CD4-positive, alpha-beta memory T cell (primary cell): Measurements from ENCODE around the gene HEATR9. TPM values are rescaled to one million over a fixed set of nuclear protein-coding genes. Genes with fewer than 3 reads are reported as not detected.

Experiments
- CTCF ChIA-PET: fragments of 350-600 bp; sonication (Branson Sonifier 250); formaldehyde crosslinking; loops from one replicate; lab custom pipeline; 2021; ENCODE audit warnings: inconsistent platforms; ENCODE audit not compliant: partially characterized antibody; lab: Charles Lee
- POLR2A ChIA-PET: fragments of 350-600 bp; sonication (Branson Sonifier 250); formaldehyde crosslinking; loops from one replicate; lab custom pipeline; 2021; ENCODE audit not compliant: partially characterized antibody; lab: Charles Lee
- DNase-seq, 5 donors: peaks; one replicate each; pipeline versions ENCODE4 v3.0.0 to v3.0.0-alpha.2; 2020 to 2022; ENCODE audit warnings: mixed read lengths in 1 of 5
- H3K27ac ChIP-seq: one replicate; pipeline ENCODE4 v1.7.0; 2013; ENCODE audit warnings: low read depth, low read length
- H3K27me3 ChIP-seq: 2 replicates; pipeline ENCODE4 v1.7.0; 2013; ENCODE audit warnings: mild to moderate bottlenecking, low read length, moderate library complexity; ENCODE audit not compliant: insufficient read depth
- H3K36me3 ChIP-seq: 2 replicates; pipeline ENCODE4 v1.7.0; 2013; ENCODE audit warnings: mild to moderate bottlenecking, low read length, moderate library complexity; ENCODE audit not compliant: insufficient read depth
- H3K4me1 ChIP-seq: 2 replicates; pipeline ENCODE4 v1.7.0; 2013; ENCODE audit warnings: mild to moderate bottlenecking, low read length, moderate library complexity; ENCODE audit not compliant: insufficient read depth
- H3K4me3 ChIP-seq, 2 donors: one replicate each; pipeline ENCODE4 v1.7.0; 2013; ENCODE audit warnings: low read length in 2 of 2, mild to moderate bottlenecking in 1 of 2
- H3K9me3 ChIP-seq, 2 donors: one replicate each; pipeline ENCODE4 v1.7.0; 2013; ENCODE audit warnings: low read length in 2 of 2, control low read depth in 1 of 2; ENCODE audit not compliant: control insufficient read depth in 1 of 2
- H3K27ac Mint-ChIP-seq, 7 donors: one replicate each; pipeline ENCODE4 v1.8.0; 2020 to 2021; ENCODE audit warnings: mixed read lengths in 7 of 7, mild to moderate bottlenecking in 6 of 7, inconsistent platforms in 3 of 7, moderate library complexity in 3 of 7
- H3K27me3 Mint-ChIP-seq, 2 donors: one replicate each; pipeline ENCODE4 v1.8.0; 2020 to 2021; ENCODE audit warnings: mixed read lengths in 2 of 2
- H3K36me3 Mint-ChIP-seq, 2 donors: one replicate each; pipeline ENCODE4 v1.8.0; 2020 to 2021; ENCODE audit warnings: mixed read lengths in 2 of 2, inconsistent platforms in 1 of 2, mild to moderate bottlenecking in 1 of 2
- H3K4me1 Mint-ChIP-seq, 4 donors: one replicate each; pipeline ENCODE4 v1.8.0; 2020 to 2021; ENCODE audit warnings: mixed read lengths in 4 of 4, mild to moderate bottlenecking in 1 of 4
- H3K4me3 Mint-ChIP-seq, 8 donors: one replicate each; pipeline ENCODE4 v1.8.0; 2020 to 2021; ENCODE audit warnings: mixed read lengths in 8 of 8, mild to moderate bottlenecking in 7 of 8, moderate library complexity in 6 of 8, inconsistent platforms in 3 of 8
- H3K9me3 Mint-ChIP-seq, 8 donors: one replicate each; pipeline ENCODE4 v1.8.0; 2020 to 2021; ENCODE audit warnings: mixed read lengths in 8 of 8, mild to moderate bottlenecking in 5 of 8, inconsistent platforms in 3 of 8, moderate library complexity in 1 of 8
- intact Hi-C: fragments of 100-400 bp; cut with micrococcal nuclease; formaldehyde crosslinking; loops from one replicate; pipeline ENCODE4 v1.15.1; 2023
- polyA plus RNA-seq, 2 donors: library from polyadenylated mRNA; unstranded; fragments of 300-500 nt; fragmentation: Illumina TruSeq; gene quantifications; one replicate each; pipeline ENCODE4 v1.2.3, GENCODE V29; 2021
- total RNA-seq, 2 experiments: library from RNA; stranded (reverse); gene quantifications; one replicate each; pipeline ENCODE4 v1.2.3, GENCODE V29; 2021

Gene HEATR9
- total and polyA plus RNA-seq, 4 experiments from 2014 or later: 2.2 to 2.6 TPM; not detected in 2

DNA sequence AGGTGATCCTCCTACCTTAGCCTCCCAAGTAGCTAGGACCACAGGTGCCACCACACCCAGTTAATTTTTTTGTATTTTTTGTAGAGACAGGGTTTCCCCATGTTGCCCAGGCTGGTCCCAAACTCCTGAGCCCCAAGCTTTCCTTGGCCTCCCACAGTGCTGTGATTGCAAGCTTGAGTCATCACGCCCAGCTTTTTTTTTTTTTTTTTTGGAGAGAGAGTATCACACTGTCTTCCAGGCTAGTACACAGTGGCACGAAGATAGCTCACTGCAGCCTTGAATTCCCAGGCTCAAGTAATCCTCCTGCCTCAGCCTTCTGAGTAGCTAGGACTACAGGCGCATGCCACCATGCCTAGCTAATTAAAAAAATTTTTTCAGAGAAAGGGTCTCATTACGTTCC is 27.2 kb downstream of the HEATR9 start:
- Histone ChIP-seq H3K27ac (no peak overlapping the region), H3K27me3 (no peaks in the 10 kb centered on the region), H3K4me3 (no peak overlapping the region), H3K4me1 (no peaks in the 10 kb centered on the region), H3K9me3 (no peaks in the 10 kb centered on the region), H3K36me3 (peaks cover 73% of the 10 kb centered on the region)
- no peak overlapping the region for H3K27ac Mint-ChIP-seq
- peaks cover 0 to 5% (median 1%) of the 10 kb centered on the region in 4 donors for H3K4me1 Mint-ChIP-seq
- H3K4me3 Mint-ChIP-seq: no peak overlapping the region
- no peaks in the 10 kb centered on the region for H3K9me3 Mint-ChIP-seq
- intact Hi-C loops: no loop called here
- POLR2A ChIA-PET: interaction anchor here (0.6 to 1.7 kb wide), 5 partner anchors 11 to 70 kb away, joined by 3 to 6 read pairs (median 3); partner anchors contain the start of gene TAF15
- CTCF ChIA-PET: interaction anchor here (0.6 to 2.5 kb wide), 7 partner anchors 9 to 307 kb away, joined by 3 to 8 read pairs (median 4); partner anchors contain the start of gene TAF15
- DNase-seq: no peak
- H3K27me3 Mint-ChIP-seq: no peaks in the 10 kb centered on the region
- peaks cover 41 to 73% of the 10 kb centered on the region in 2 donors for H3K36me3 Mint-ChIP-seq

DNA sequence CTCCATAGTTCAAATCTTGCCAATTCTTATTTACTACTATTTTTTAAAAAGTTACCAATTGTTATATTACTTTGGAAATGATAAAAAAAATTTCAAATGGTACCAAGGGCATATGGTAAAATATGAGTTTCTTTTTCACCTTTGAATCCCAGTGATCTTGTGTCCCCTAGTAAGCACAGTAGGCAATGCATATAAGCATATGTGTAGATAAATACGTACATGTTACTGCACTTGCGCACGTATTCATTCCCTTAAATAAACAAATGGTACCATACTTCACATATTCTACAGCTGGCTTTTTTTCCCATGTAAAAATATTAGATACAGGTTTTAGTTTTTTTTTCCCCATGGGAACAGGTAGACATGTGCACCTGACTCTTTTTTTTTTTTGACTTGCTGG is 27.6 kb downstream of the HEATR9 start:
- Mint-ChIP-seq H3K27ac (peak overlapping the region in 1 of 7 donors; percentile 41), H3K27me3 (no peaks in the 10 kb centered on the region), H3K36me3 (peaks cover 45 to 73% of the 10 kb centered on the region in 2 donors), H3K4me1 (peaks cover 0 to 5% (median 1%) of the 10 kb centered on the region in 4 donors), H3K4me3 (no peak overlapping the region), H3K9me3 (no peaks in the 10 kb centered on the region)
- CTCF ChIA-PET: interaction anchor here (0.5 to 2.5 kb wide), 7 partner anchors 9 to 308 kb away, joined by 3 to 8 read pairs (median 4); partner anchors contain the start of gene TAF15
- H3K4me1 ChIP-seq: no peaks in the 10 kb centered on the region
- H3K27me3 ChIP-seq: no peaks in the 10 kb centered on the region
- no peak for DNase-seq
- H3K36me3 ChIP-seq: peaks cover 73% of the 10 kb centered on the region
- intact Hi-C loops: no loop called here
- POLR2A ChIA-PET: interaction anchor here (0.6 to 1.7 kb wide), 4 partner anchors 32 to 71 kb away, joined by 3 to 6 read pairs (median 4); partner anchors contain the start of gene TAF15
- no peak overlapping the region for H3K27ac ChIP-seq
- H3K9me3 ChIP-seq: no peaks in the 10 kb centered on the region
- no peak overlapping the region for H3K4me3 ChIP-seq

DNA sequence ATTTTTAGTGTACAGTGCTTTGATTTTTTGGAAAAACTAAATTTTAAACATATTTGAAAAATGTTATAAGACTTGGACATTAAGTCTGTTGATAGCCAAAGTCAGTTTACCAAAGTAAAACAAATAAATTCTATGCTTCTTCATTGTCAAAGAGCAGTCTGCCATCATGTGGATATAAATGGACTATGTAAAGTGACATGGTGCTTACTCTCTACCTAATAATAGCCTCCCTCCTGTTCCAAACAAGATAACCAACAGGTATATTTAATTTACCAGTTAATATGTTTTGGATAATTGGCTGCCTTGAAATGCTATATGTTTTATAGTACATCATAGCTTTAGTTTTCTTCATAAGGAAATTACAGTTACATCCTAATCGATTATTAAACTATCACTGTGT is 43.5 kb downstream of the HEATR9 start:
- H3K36me3 Mint-ChIP-seq: peaks cover 58 to 70% of the 10 kb centered on the region in 2 donors
- CTCF ChIA-PET: interaction anchor here (1.7 kb wide), 1 partner anchor 25 kb away, joined by 4 read pairs; no protein-coding TSS in a partner anchor
- H3K27ac ChIP-seq: no peak overlapping the region
- no peaks in the 10 kb centered on the region for H3K27me3 Mint-ChIP-seq
- H3K4me1 ChIP-seq: no peaks in the 10 kb centered on the region
- H3K27ac Mint-ChIP-seq: peak overlapping the region in 1 of 7 donors; percentile 85
- no peak overlapping the region for H3K4me3 Mint-ChIP-seq
- peaks cover 42% of the 10 kb centered on the region for H3K36me3 ChIP-seq
- no peaks in the 10 kb centered on the region for H3K27me3 ChIP-seq
- intact Hi-C loops: no loop called here
- peaks cover 3 to 14% (median 9%) of the 10 kb centered on the region in 4 donors for H3K4me1 Mint-ChIP-seq
- DNase-seq: no peak
- no peak overlapping the region for H3K4me3 ChIP-seq
- peaks cover 0 to 2% (median 0%) of the 10 kb centered on the region in 8 donors for H3K9me3 Mint-ChIP-seq
- H3K9me3 ChIP-seq: no peaks in the 10 kb centered on the region
- POLR2A ChIA-PET: interaction anchor here (1.9 kb wide), 1 partner anchor 17 kb away, joined by 5 read pairs; the partner anchor contains the start of gene TAF15

GRCh38 chr17:35821308-35821707 is 47.4 kb downstream of the HEATR9 start:
- Histone ChIP-seq H3K9me3 (no peaks in the 10 kb centered on the region), H3K4me1 (peaks cover 21% of the 10 kb centered on the region), H3K36me3 (peaks cover 46% of the 10 kb centered on the region), H3K27ac (no peak overlapping the region), H3K27me3 (no peaks in the 10 kb centered on the region), H3K4me3 (no peak overlapping the region)
- Mint-ChIP-seq H3K36me3 (peaks cover 59 to 73% of the 10 kb centered on the region in 2 donors), H3K27ac (peak overlapping the region in 1 of 7 donors; percentile 64), H3K4me3 (no peak overlapping the region), H3K27me3 (no peaks in the 10 kb centered on the region), H3K4me1 (peaks cover 11 to 33% (median 27%) of the 10 kb centered on the region in 4 donors), H3K9me3 (peaks cover 0 to 2% (median 0%) of the 10 kb centered on the region in 8 donors)
- CTCF ChIA-PET: interaction anchor here (1.2 to 2.8 kb wide), 2 partner anchors 12 to 57 kb away, joined by 5 to 22 read pairs; partner anchors contain the start of gene TAF15
- intact Hi-C loops: no loop called here
- POLR2A ChIA-PET: interaction anchor here (5.0 kb wide), 1 partner anchor 12 kb away, joined by 28 read pairs; the partner anchor contains the start of gene TAF15
- no peak for DNase-seq

- Mint-ChIP-seq H3K27ac (peak overlapping the region in 1 of 7 donors; percentile 61), H3K4me3 (no peak overlapping the region), H3K4me1 (peaks cover 24 to 50% (median 41%) of the 10 kb centered on the region in 4 donors), H3K9me3 (peaks cover 0 to 2% (median 0%) of the 10 kb centered on the region in 8 donors), H3K36me3 (peaks cover 45 to 66% of the 10 kb centered on the region in 2 donors), H3K27me3 (no peaks in the 10 kb centered on the region)
- intact Hi-C loops: no loop called here
- ChIA-PET CTCF (interaction anchor here (0.9 to 5.7 kb wide), 4 partner anchors 10 to 56 kb away, joined by 3 to 46 read pairs (median 21); partner anchors contain the start of gene TAF15), POLR2A (interaction anchor here (1.2 to 5.0 kb wide), 2 partner anchors 10 to 55 kb away, joined by 6 to 28 read pairs; partner anchors contain the start of gene TAF15)
- H3K9me3 ChIP-seq: no peaks in the 10 kb centered on the region
- no peak overlapping the region for H3K27ac ChIP-seq
- H3K4me1 ChIP-seq: peaks cover 37% of the 10 kb centered on the region
- peaks cover 40% of the 10 kb centered on the region for H3K36me3 ChIP-seq
- DNase-seq: no peak
- H3K27me3 ChIP-seq: no peaks in the 10 kb centered on the region
- no peak overlapping the region for H3K4me3 ChIP-seq
Observed at GRCh38 chr17:35819455-35819854, 49.2 kb downstream of the HEATR9 start.

- peaks cover 29 to 54% of the 10 kb centered on the region in 2 donors for H3K36me3 Mint-ChIP-seq
- intact Hi-C loops: no loop called here
- ChIA-PET CTCF (interaction anchor here (1.0 to 5.7 kb wide), 6 partner anchors 8 to 203 kb away, joined by 3 to 46 read pairs (median 6); partner anchors contain the start of gene TAF15), POLR2A (interaction anchor here (0.6 to 5.0 kb wide), 3 partner anchors 8 to 674 kb away, joined by 4 to 28 read pairs (median 5); partner anchors contain the start of gene TAF15)
- no peak overlapping the region for H3K27ac Mint-ChIP-seq
- H3K9me3 Mint-ChIP-seq: no peaks in the 10 kb centered on the region
- peaks cover 55% of the 10 kb centered on the region for H3K4me1 ChIP-seq
- no peaks in the 10 kb centered on the region for H3K27me3 ChIP-seq
- H3K4me1 Mint-ChIP-seq: peaks cover 35 to 60% (median 50%) of the 10 kb centered on the region in 4 donors
- H3K27me3 Mint-ChIP-seq: no peaks in the 10 kb centered on the region
- peak overlapping the region in 1 of 8 donors; percentile 10 for H3K4me3 Mint-ChIP-seq
- H3K27ac ChIP-seq: no peak overlapping the region
- peaks cover 21% of the 10 kb centered on the region for H3K36me3 ChIP-seq
- H3K4me3 ChIP-seq: no peak overlapping the region
- H3K9me3 ChIP-seq: no peaks in the 10 kb centered on the region
- DNase-seq: no peak
Observed at GRCh38 chr17:35817196-35817595, 51.5 kb downstream of the HEATR9 start.

DNA sequence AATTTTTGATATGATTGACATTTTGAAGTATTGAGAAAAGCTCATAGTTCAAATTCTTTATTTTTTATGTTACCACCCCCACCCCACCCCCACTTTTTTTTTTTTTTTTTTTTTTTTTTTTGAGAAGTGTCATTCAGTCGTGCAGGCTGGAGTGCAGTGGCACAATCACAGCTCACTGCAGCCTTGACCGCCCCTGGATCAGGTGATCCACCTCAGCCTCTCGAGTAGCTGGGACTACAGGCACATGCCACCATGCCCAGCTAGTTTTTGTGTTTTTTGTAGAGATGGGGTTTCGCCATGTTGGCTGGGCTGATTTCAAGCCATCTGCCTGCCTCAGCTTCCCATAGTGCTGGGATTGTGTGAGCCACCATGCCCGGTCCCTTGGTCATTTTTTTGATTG is 52.0 kb downstream of the HEATR9 start:
- Histone ChIP-seq H3K27ac (no peak overlapping the region), H3K36me3 (peaks cover 19% of the 10 kb centered on the region), H3K4me3 (no peak overlapping the region), H3K4me1 (peaks cover 60% of the 10 kb centered on the region), H3K27me3 (no peaks in the 10 kb centered on the region), H3K9me3 (no peaks in the 10 kb centered on the region)
- H3K9me3 Mint-ChIP-seq: no peaks in the 10 kb centered on the region
- ChIA-PET POLR2A (interaction anchor here (0.6 to 5.0 kb wide), 2 partner anchors 8 to 674 kb away, joined by 5 to 28 read pairs; partner anchors contain the start of gene TAF15), CTCF (interaction anchor here (1.0 to 5.7 kb wide), 6 partner anchors 8 to 203 kb away, joined by 3 to 46 read pairs (median 6); partner anchors contain the start of gene TAF15)
- no peaks in the 10 kb centered on the region for H3K27me3 Mint-ChIP-seq
- peaks cover 39 to 65% (median 54%) of the 10 kb centered on the region in 4 donors for H3K4me1 Mint-ChIP-seq
- intact Hi-C loops: no loop called here
- no peak overlapping the region for H3K27ac Mint-ChIP-seq
- H3K36me3 Mint-ChIP-seq: peaks cover 26 to 51% of the 10 kb centered on the region in 2 donors
- H3K4me3 Mint-ChIP-seq: peak overlapping the region in 1 of 8 donors; percentile 34
- no peak for DNase-seq
